GM12878 (cell line): Measurements from ENCODE around the gene TMEM33.

Experiments
- BACH1 ChIP-seq: fragments of 450-650 bp; IDR thresholded peaks from 2 replicates; pipeline ENCODE4 v1.6.1; 2017; ENCODE audit warnings: mild to moderate bottlenecking, borderline replicate concordance
- CTCF ChIP-seq, 3 experiments: IDR thresholded peaks in 2 of 3; conservative IDR thresholded peaks in 1 of 3; 2 replicates each; pipeline ENCODE4 v1.5.1; 2011; ENCODE audit warnings: low read depth in 3 of 3, low read length in 3 of 3, mild to moderate bottlenecking in 3 of 3, control low read depth in 2 of 3, moderate library complexity in 2 of 3, inconsistent platforms in 1 of 3, mixed read lengths in 1 of 3; ENCODE audit not compliant: control insufficient read depth in 2 of 3, insufficient read depth in 1 of 3; ENCODE audit errors: extremely low read depth in 1 of 3
- JUND ChIP-seq: IDR thresholded peaks from 2 replicates; pipeline ENCODE4 v1.6.1; 2012; ENCODE audit warnings: low read depth, mild to moderate bottlenecking, low read length, improper control_type of control experiment, moderate library complexity
- PAX5 ChIP-seq: IDR thresholded peaks from 2 replicates; pipeline ENCODE4 v1.6.1; 2011; ENCODE audit warnings: low read depth, low read length, borderline replicate concordance
- TF ChIP-seq, protein P1 (sequence below): IDR thresholded peaks from 2 replicates; pipeline ENCODE4 v1.6.1; 2011; ENCODE audit warnings: borderline replicate concordance, low read depth, mild to moderate bottlenecking, moderate library complexity, mixed read lengths, low read length; ENCODE audit not compliant: insufficient read depth; ENCODE audit errors: extremely low read length

DNA sequence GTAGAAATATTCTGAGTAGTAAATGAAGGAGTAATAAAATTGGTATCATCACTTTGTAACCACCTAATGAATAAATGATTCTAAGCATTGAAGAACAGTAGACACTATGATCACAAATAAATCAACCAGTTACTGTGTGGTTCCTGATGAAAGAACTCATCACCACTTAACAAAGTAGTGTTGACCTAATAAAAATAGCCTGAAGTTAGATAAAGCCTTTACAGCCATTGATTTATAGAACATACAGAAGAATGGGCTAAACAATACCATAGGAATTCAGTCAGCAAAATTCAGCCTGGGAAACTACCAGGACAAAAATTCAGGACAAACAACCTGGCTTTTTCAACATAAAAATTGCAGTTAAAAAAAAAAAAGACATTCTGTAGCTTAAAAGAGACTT, 64.1 kb downstream of the TMEM33 start:
- TF ChIP-seq CTCF (IDR thresholded peaks at IDR 0.05 in 2 of 3, conservative IDR thresholded peaks at IDR 0.05 in 1 of 3; ENCODE audit: control insufficient read depth in 2 of 3, extremely low read depth in 1 of 3, insufficient read depth in 1 of 3, low read depth in 3 of 3, low read length in 3 of 3) (no peak), PAX5 (no peak), JUND (no peak), BACH1 (no peak)
- TF ChIP-seq, protein P1, sequence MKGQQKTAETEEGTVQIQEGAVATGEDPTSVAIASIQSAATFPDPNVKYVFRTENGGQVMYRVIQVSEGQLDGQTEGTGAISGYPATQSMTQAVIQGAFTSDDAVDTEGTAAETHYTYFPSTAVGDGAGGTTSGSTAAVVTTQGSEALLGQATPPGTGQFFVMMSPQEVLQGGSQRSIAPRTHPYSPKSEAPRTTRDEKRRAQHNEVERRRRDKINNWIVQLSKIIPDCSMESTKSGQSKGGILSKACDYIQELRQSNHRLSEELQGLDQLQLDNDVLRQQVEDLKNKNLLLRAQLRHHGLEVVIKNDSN, result no peak
